Suprapubic skin (tissue), 4 donors: ENCODE measurements around the gene STK38L. TPM values are rescaled to one million over a fixed set of nuclear protein-coding genes. Genes with fewer than 3 reads are reported as not detected.
"Not testable (repeated sequence)": the region's sequence is repeated elsewhere in the genome, so short reads cannot be mapped to it uniquely, and the experiment has no call there.

Experiments
- DNase-seq, 2 donors: peaks; one replicate each; pipeline ENCODE4 v3.0.0-alpha.2; 2019; ENCODE audit warnings: low spot score in 2 of 2
- H3K27ac ChIP-seq: fragments of 200-600 bp; sonication (generic); one replicate; pipeline ENCODE4 v1.5.1; 2019
- H3K27me3 ChIP-seq: fragments of 200-600 bp; sonication (generic); one replicate; pipeline ENCODE4 v1.5.1; 2019
- H3K36me3 ChIP-seq: fragments of 200-600 bp; sonication (generic); one replicate; pipeline ENCODE4 v1.5.1; 2019
- H3K4me1 ChIP-seq: fragments of 200-600 bp; sonication (generic); one replicate; pipeline ENCODE4 v1.5.1; 2019
- H3K4me3 ChIP-seq: fragments of 200-600 bp; sonication (generic); one replicate; pipeline ENCODE4 v1.5.1; 2019; ENCODE audit warnings: mild to moderate bottlenecking
- H3K9me3 ChIP-seq: fragments of 200-600 bp; sonication (generic); one replicate; pipeline ENCODE4 v1.5.1; 2019
- EP300 ChIP-seq: sonication (generic); formaldehyde crosslinking; IDR thresholded peaks from one replicate; pipeline ENCODE4 v1.6.1; 2017; ENCODE audit warnings: antibody characterized with exemption
- POLR2A ChIP-seq, 2 donors: fragments of 450-650 bp; IDR thresholded peaks; one replicate each; pipeline ENCODE4 v1.6.1; 2017; ENCODE audit warnings: antibody characterized with exemption in 2 of 2, mild to moderate bottlenecking in 2 of 2, moderate library complexity in 2 of 2
- POLR2AphosphoS5 ChIP-seq, 3 donors: sonication (generic); formaldehyde crosslinking; IDR thresholded peaks; one replicate each; pipeline ENCODE4 v1.6.1; 2017; ENCODE audit warnings: antibody characterized with exemption in 3 of 3
- WGBS: methylation state at CpG from one replicate; pipeline ENCODE4 v1.1.5; 2018; 5-methylcytosine and 5-hydroxymethylcytosine counted together
- total RNA-seq, 4 donors: library from RNA; depleted of rRNA; stranded (reverse); fragments of >200 nt; gene quantifications; one replicate each; pipeline ENCODE4 v1.1.0, GENCODE V29; 2016
- TF ChIP-seq, protein P1 (sequence below), 2 donors: fragments of 200-600 bp in 1 of 2; fragments of 450-650 bp in 1 of 2; sonication (generic) in 1 of 2; IDR thresholded peaks; one replicate each; pipeline ENCODE4 v1.5.1; 2016 to 2019; ENCODE audit warnings: antibody characterized with exemption in 2 of 2, mild to moderate bottlenecking in 1 of 2, moderate library complexity in 1 of 2

The STK38L gene
- total RNA-seq, 4 donors from 2014 or later, result 16.5 to 28.7 (median 19.6) TPM

DNA sequence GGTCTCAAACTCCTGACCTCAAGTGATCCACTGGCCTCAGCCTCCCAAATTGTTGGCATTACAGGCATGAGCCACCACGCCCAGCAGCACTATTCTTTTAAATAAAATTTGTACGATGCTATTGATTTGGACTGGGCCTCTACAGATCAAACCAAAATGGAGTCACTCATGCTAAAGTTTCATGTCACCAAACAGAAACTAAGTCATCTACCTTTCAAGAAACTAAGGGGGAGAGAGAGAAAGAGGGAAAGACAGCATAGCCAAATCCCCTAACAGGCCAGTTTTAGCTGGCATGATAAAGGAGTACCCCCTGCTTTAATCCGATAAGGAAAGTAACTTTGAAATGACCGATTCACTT is 23.1 kb upstream of the STK38L start:
- H3K9me3 ChIP-seq, result no peaks in the 10 kb centered on the region
- H3K36me3 ChIP-seq, result no peaks in the 10 kb centered on the region
- DNase-seq, result no peak
- 84% methylated on average over 4 of the region's 4 CpGs for WGBS
- no peak overlapping the region for H3K27ac ChIP-seq
- H3K4me1 ChIP-seq, result peaks cover under 1% of the 10 kb centered on the region
- H3K4me3 ChIP-seq, result no peak overlapping the region
- TF ChIP-seq POLR2A (IDR thresholded peaks at IDR 0.05) (no peak), EP300 (no peak), POLR2AphosphoS5 (IDR thresholded peaks at IDR 0.05) (no peak)
- TF ChIP-seq, protein P1, sequence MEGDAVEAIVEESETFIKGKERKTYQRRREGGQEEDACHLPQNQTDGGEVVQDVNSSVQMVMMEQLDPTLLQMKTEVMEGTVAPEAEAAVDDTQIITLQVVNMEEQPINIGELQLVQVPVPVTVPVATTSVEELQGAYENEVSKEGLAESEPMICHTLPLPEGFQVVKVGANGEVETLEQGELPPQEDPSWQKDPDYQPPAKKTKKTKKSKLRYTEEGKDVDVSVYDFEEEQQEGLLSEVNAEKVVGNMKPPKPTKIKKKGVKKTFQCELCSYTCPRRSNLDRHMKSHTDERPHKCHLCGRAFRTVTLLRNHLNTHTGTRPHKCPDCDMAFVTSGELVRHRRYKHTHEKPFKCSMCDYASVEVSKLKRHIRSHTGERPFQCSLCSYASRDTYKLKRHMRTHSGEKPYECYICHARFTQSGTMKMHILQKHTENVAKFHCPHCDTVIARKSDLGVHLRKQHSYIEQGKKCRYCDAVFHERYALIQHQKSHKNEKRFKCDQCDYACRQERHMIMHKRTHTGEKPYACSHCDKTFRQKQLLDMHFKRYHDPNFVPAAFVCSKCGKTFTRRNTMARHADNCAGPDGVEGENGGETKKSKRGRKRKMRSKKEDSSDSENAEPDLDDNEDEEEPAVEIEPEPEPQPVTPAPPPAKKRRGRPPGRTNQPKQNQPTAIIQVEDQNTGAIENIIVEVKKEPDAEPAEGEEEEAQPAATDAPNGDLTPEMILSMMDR (IDR thresholded peaks at IDR 0.05), result no peak
- no peaks in the 10 kb centered on the region for H3K27me3 ChIP-seq

DNA sequence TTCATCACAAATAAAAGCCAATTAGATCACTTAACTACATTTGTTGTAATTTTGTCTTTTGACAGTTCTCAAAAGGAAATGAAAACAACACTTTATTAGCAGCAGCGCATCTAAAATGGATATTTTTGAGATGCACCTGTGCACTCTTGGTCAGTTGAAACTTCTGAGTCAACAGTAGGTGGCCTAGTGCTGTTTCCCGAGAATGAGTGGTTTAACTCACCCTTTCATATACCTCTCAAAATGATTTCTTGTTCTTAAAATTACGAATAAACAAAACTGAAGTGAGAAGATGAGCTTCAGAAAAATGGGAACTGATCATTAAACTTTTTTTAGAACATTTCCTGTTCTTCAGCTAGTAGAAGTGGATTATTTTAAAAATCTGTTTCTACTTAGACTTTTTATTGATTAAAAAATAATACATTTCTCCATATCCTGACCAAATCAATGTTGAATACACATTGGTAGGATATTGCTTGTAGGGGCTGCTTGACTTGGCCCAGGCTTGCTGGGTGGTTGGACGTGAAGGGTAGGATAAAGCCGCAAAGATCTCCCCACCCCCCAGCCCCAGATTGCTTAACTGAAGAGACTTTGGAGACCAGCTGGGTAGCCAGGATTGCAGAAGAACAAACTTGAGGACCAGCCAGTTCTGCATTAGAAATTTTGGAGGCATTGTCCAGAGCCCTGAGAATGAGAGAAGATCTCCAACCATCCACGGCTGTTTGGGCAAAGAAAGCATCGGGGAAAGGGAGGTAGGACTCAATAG is 22.3 kb upstream of the STK38L start:
- peaks cover 9% of the 10 kb centered on the region for H3K4me1 ChIP-seq
- WGBS, result 85% methylated on average over 7 of the region's 7 CpGs
- H3K4me3 ChIP-seq, result no peak overlapping the region
- no peak overlapping the region for H3K27ac ChIP-seq
- TF ChIP-seq POLR2A (IDR thresholded peaks at IDR 0.05) (no peak), POLR2AphosphoS5 (IDR thresholded peaks at IDR 0.05) (no peak), EP300 (no peak)
- TF ChIP-seq, protein P1 (IDR thresholded peaks at IDR 0.05), result no peak
- H3K9me3 ChIP-seq, result no peaks in the 10 kb centered on the region
- no peak for DNase-seq
- no peaks in the 10 kb centered on the region for H3K27me3 ChIP-seq
- H3K36me3 ChIP-seq, result no peaks in the 10 kb centered on the region

DNA sequence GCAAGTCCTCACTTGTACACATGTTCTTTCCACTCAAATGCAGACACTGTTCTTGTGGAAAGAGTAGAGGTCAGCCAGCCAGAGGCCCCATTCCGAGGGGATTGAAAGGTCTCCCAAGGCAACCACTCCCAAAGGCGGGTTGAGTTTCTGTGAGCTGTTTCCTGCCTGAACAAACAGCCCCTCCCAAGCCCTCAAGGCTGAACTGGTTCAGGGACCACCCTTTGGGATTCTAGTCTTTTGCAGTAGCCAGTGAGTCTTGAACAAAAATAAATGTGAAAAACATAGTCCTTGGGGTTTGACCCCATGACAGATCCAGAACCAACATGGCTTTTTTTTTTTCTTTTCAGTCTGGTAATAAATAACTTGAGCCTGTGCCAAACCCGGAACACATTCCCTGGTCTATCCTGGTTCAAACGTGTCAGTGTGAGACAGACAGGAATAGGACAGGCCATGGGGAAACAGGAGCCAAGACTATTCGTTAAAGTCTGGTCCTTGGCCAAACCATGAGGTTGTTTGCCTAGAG is 17.6 kb upstream of the STK38L start:
- TF ChIP-seq POLR2A (IDR thresholded peaks at IDR 0.05) (no peak), EP300 (no peak), POLR2AphosphoS5 (IDR thresholded peaks at IDR 0.05) (no peak)
- TF ChIP-seq, protein P1 (IDR thresholded peaks at IDR 0.05), result no peak
- Histone ChIP-seq H3K27me3 (no peaks in the 10 kb centered on the region), H3K27ac (peak overlapping the region; percentile 75), H3K9me3 (no peaks in the 10 kb centered on the region), H3K4me3 (no peak overlapping the region), H3K36me3 (no peaks in the 10 kb centered on the region), H3K4me1 (peaks cover 12% of the 10 kb centered on the region)
- 33% methylated on average over 5 of the region's 5 CpGs for WGBS
- no peak for DNase-seq

DNA sequence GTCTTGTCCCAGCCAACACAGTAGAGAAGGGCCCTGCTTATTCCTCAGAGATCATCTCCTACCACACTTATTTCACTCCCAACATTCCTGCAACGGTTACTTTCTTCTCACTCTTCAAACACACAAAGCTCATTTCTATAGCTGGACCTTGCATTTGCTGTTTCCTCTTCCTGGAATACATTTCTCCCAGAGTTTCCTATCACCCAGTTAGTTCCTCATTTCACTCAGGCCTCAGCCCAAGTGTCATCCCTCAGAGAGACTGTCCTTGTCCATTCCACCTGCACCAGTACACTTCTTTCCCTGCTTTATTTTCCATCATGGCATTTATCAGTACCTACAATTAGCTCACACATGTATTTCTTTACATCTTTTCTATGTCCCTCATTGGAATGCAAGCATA is 14.7 kb upstream of the STK38L start:
- TF ChIP-seq POLR2AphosphoS5 (IDR thresholded peaks at IDR 0.05), result no peak
- TF ChIP-seq, protein P1 (IDR thresholded peaks at IDR 0.05), result no peak
- TF ChIP-seq EP300, result no peak
- no peak for TF ChIP-seq POLR2A (IDR thresholded peaks at IDR 0.05)
- H3K4me3 ChIP-seq, result no peak overlapping the region
- no peaks in the 10 kb centered on the region for H3K9me3 ChIP-seq
- 67% methylated on average over 1 of the region's 1 CpG for WGBS
- no peak for DNase-seq
- peaks cover 12% of the 10 kb centered on the region for H3K4me1 ChIP-seq
- H3K27ac ChIP-seq, result no peak overlapping the region
- no peaks in the 10 kb centered on the region for H3K36me3 ChIP-seq
- no peaks in the 10 kb centered on the region for H3K27me3 ChIP-seq

DNA sequence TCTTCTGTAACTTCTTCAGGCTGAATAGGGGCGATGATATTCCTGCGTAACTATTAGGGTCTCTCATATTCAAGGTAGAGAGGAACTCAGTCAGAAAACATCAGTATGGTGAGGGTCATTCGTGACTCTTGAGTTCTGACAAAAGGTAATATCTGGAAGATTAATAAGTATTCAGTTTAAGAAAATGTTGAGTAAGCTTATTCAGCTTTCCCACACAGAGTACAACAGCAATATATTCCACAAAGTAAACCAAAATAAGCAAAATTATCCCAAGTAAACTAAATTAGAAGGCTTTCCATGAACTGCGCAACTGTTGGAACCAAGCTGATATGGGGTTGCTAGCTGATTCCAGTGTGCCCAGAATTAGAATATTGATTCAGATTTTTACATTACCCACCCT is 12.7 kb upstream of the STK38L start:
- 89% methylated on average over 4 of the region's 4 CpGs for WGBS
- not testable (repeated sequence) for H3K4me3 ChIP-seq, H3K4me1 ChIP-seq, H3K27ac ChIP-seq, DNase-seq, H3K27me3 ChIP-seq, H3K36me3 ChIP-seq, H3K9me3 ChIP-seq
